ENCODE results near the gene PLPPR2.
A peak's percentile ranks its signal among the peaks of the same experiment; 100 is the strongest.
"Not testable (repeated sequence)": the region's sequence is repeated elsewhere in the genome, so short reads cannot be mapped to it uniquely, and the experiment has no call there.

PLPPR2 gene

DNA sequence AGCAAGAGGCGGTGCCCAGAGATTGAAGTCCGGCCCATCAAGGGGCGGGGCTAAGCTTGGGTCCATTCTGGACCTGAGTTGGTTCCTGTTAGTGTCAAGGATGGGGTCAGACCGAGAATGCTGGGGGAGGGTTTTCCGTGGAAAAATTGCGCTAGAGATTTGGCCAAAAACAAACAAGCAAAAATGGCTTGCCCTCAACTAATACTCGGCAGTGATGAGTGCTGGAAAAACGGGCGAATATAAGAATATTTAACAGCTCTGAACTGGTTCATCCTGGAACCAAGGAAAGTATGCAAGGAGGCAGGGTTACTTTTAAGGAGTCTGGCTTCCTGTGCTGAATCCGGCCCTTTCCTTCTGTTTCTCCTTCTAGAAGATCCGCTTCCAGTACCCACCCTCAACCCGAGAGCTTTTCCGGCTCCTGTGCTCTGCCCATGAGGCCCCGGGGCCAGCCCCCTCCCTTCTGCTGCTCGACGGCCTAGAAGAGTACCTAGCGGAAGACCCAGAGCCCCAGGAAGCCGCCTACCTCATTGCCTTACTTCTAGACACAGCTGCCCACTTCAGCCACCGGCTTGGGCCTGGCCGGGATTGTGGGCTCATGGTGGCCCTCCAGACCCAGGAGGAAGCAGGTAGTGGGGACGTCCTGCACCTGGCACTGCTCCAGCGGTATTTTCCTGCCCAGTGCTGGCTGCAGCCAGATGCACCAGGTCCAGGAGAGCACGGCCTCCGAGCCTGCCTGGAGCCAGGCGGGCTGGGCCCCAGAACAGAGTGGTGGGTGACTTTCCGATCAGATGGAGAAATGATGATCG, 20.1 kb downstream of the PLPPR2 start:
- ATAC-seq (peak; percentile 54), DNase-seq (ENCODE audit: low spot score in 2 of 2) (peak; percentile 44 to 83)
- Mint-ChIP-seq H3K36me3 (peaks cover 44% of the 10 kb centered on the region), H3K27ac (no peak overlapping the region), H3K9me3 (no peaks in the 10 kb centered on the region), H3K4me3 (no peak overlapping the region), H3K4me1 (peaks cover 38% of the 10 kb centered on the region)

GRCh38 chr19:11377237-11377636, 22.0 kb downstream of the PLPPR2 start:
- Mint-ChIP-seq H3K9me3 (no peaks in the 10 kb centered on the region), H3K36me3 (peaks cover 46% of the 10 kb centered on the region), H3K4me3 (no peak overlapping the region), H3K4me1 (peaks cover 49% of the 10 kb centered on the region), H3K27ac (peak overlapping the region; percentile 15)
- DNase-seq (ENCODE audit: low spot score in 2 of 2): no peak
- no peak for ATAC-seq

DNA sequence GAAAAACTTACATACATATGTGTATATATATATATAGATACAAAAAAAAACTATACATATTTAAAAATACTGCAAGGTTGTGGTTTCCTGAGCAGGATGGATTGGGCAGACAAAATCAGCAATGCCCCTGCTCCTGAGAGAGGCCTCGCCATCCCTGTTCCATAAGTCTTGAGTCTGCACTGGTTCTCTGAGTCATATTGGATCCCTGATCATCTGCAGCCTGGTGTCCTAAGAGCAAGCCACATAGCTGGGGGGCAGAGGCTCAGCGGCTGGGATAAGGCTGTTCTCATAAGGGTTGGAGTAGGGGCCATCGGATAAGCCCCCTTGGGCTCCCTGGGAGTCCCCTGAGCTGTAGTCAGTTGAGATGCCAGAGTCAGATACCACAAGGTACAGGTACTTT, 22.5 kb downstream of the PLPPR2 start:
- DNase-seq (ENCODE audit: low spot score in 2 of 2): no peak
- no peaks in the 10 kb centered on the region for H3K9me3 Mint-ChIP-seq
- H3K27ac Mint-ChIP-seq: peak overlapping the region; percentile 15
- peaks cover 46% of the 10 kb centered on the region for H3K36me3 Mint-ChIP-seq
- no peak overlapping the region for H3K4me3 Mint-ChIP-seq
- no peak for ATAC-seq
- H3K4me1 Mint-ChIP-seq: peaks cover 53% of the 10 kb centered on the region

DNA sequence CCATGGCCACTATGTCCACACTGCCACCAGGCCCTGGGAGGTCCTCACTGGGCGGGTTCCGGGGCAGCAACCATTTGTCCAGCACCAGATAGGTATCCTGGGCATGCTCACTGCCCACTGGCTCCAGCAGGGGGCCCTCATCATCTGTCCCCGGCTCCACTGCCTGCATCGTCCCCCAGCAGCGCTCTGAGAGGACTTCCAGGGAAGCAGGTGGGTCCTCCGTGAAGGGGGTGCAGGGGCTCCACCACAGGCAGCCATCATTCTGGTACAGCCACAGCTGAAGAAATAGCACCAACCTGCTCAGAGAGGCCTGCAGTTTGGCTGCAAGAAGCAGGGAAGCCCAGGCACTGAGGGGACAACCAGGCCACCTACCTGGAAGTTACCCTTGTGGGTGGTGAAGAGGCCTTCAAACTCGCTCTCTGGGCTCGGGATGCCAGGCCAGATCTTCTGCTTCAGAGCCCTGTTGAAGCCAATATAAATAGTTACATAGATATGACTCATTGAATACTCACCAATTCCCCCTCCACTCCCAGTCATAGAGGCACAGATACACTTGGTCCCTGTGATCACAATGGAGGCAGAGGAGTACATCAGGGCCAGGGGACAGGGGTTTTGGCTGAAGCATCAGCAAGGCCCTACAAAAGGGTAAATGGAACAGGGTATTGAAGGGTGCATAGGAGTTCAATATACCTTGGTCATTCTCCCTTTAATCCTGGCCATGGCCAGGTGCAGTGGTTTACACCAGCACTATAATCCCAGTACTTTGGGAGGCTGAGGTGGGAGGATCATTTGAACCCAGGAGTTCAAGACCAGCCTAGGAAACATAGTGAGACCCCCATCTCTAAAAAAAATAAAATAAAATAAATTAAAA, 23.3 kb downstream of the PLPPR2 start:
- Mint-ChIP-seq H3K9me3 (no peaks in the 10 kb centered on the region), H3K27ac (peak overlapping the region; percentile 61), H3K36me3 (peaks cover 46% of the 10 kb centered on the region), H3K4me3 (peak overlapping the region; percentile 22), H3K4me1 (peaks cover 58% of the 10 kb centered on the region)
- ATAC-seq: no peak
- DNase-seq (ENCODE audit: low spot score in 2 of 2): no peak

DNA sequence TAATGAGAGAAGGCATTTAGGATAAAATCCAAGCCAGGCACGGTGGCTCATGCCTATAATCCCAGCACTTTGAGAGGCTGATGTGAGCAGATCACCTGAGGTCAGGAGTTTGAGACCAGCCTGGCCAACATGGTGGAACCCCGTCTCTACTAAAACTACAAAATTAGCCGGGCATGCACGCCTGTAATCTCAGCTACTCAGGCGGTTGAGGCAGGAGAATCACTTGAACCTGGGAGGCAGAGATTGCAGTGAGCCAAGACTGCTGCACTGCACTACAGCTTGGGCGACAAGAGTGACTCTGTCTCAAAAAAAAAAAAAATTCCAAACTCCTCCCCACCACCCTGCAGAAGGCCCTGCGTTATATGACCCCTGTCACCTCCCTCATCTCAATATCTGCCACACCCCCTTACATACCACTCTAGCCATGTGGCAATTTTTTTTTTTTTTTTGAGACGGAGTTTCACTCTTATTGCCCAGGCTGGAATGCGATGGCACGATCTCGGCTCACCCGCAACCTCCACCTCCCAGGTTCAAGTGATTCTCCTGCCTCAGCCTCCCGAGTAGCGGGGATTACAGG, 24.1 kb downstream of the PLPPR2 start:
- not testable (repeated sequence) for ATAC-seq; DNase-seq (ENCODE audit: low spot score in 2 of 2); H3K27ac Mint-ChIP-seq; H3K9me3 Mint-ChIP-seq
- Mint-ChIP-seq H3K4me1 (peaks cover 58% of the 10 kb centered on the region), H3K36me3 (peaks cover 46% of the 10 kb centered on the region), H3K4me3 (peak overlapping the region; percentile 83)

DNA sequence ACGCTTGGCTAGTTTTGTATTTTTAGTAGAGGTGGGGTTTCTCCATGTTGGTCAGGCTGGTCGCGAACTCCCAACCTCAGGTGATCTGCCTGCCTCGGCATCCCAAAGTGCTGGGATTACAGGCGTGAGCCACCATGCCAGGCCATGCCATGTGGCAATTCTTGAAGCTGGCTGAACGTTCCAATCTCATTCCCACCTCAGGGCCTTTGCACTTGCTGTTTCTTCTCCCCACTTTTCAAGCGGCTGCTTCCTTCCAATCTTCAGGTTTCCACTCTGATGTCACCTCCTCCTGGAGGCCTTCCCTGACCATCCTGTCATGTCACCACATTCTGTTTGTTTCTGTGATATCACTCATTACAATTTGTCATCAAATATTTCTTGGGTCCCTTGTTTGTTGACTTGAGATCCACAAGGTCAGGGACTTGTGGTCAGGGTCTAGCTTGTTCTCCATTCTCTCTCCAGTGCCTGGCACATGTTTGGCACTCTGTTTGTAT, 24.7 kb downstream of the PLPPR2 start:
- Mint-ChIP-seq H3K27ac (peak overlapping the region; percentile 96), H3K36me3 (peaks cover 46% of the 10 kb centered on the region), H3K4me3 (peak overlapping the region; percentile 83), H3K9me3 (no peaks in the 10 kb centered on the region), H3K4me1 (peaks cover 58% of the 10 kb centered on the region)
- ATAC-seq: no peak
- DNase-seq (ENCODE audit: low spot score in 2 of 2): no peak

GRCh38 chr19:11380653-11381537, 25.7 kb downstream of the PLPPR2 start:
- DNase-seq (ENCODE audit: low spot score in 2 of 2) (peak; percentile 84 to 98), ATAC-seq (peak; percentile 87)
- peak overlapping the region; percentile 83 for H3K4me3 Mint-ChIP-seq
- peaks cover 53% of the 10 kb centered on the region for H3K4me1 Mint-ChIP-seq
- peak overlapping the region; percentile 96 for H3K27ac Mint-ChIP-seq
- H3K9me3 Mint-ChIP-seq: no peaks in the 10 kb centered on the region
- H3K36me3 Mint-ChIP-seq: peaks cover 41% of the 10 kb centered on the region

- Mint-ChIP-seq H3K4me3 (peak overlapping the region; percentile 83), H3K36me3 (peaks cover 22% of the 10 kb centered on the region), H3K9me3 (no peaks in the 10 kb centered on the region), H3K4me1 (peaks cover 36% of the 10 kb centered on the region), H3K27ac (peak overlapping the region; percentile 63)
- ATAC-seq: no peak
- peak; percentile 47 to 77 for DNase-seq (ENCODE audit: low spot score in 2 of 2)
Measured at GRCh38 chr19:11382898-11383705, 27.9 kb downstream of the PLPPR2 start.

DNA sequence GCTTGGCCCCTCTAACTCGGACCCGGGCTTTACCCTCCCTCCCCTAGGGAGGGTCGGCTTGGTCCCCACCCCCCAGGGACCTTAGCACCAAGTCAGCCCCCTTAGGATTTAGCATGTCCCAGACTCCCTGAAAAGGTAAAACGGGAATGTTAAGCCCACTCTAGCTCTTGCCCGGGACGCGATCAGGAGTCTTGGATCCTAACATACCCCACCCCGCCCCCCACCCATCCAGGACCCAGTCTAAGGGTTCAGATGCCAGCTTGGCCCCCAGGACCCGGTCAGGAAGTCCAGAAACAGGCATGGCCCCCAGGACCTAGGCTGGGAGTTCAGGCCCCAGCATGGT, 28.4 kb downstream of the PLPPR2 start:
- ATAC-seq (no peak), DNase-seq (ENCODE audit: low spot score in 2 of 2) (no peak)
- Mint-ChIP-seq H3K9me3 (no peaks in the 10 kb centered on the region), H3K27ac (no peak overlapping the region), H3K4me3 (peak overlapping the region; percentile 83), H3K4me1 (peaks cover 30% of the 10 kb centered on the region), H3K36me3 (peaks cover 16% of the 10 kb centered on the region)

DNA sequence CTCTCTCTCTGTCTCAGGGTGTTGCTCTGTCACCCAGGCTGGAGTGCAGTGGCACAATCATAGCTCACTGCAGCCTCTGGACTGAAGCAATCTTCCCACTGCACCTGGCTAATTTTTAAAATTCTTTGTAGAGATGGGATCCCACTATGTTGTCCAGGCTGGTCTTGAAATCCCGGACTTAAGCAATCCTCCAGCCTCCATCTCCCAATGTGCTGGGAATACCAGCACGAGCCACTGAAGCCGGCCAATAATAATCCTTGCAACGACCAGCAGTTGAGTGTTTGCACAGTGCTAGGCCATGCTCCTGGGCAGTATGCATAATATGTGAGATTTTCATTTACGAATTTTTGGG, 29.5 kb downstream of the PLPPR2 start:
- H3K4me3 Mint-ChIP-seq: no peak overlapping the region

GRCh38 chr19:11387162-11388034, 32.2 kb downstream of the PLPPR2 start:
- Mint-ChIP-seq H3K4me1 (peaks cover 9% of the 10 kb centered on the region), H3K4me3 (no peak overlapping the region), H3K36me3 (no peaks in the 10 kb centered on the region), H3K27ac (no peak overlapping the region), H3K9me3 (no peaks in the 10 kb centered on the region)
- DNase-seq (ENCODE audit: low spot score in 2 of 2) (no peak), ATAC-seq (no peak)

More for the DNA sequence above, 29.5 kb downstream of the PLPPR2 start:
- Mint-ChIP-seq H3K4me1 (peaks cover 26% of the 10 kb centered on the region), H3K36me3 (peaks cover 13% of the 10 kb centered on the region), H3K27ac (no peak overlapping the region), H3K9me3 (no peaks in the 10 kb centered on the region)
- ATAC-seq (no peak), DNase-seq (ENCODE audit: low spot score in 2 of 2) (no peak)

GRCh38 chr19:11390359-11390758, 35.1 kb downstream of the PLPPR2 start:
- ATAC-seq: no peak
- no peak for DNase-seq (ENCODE audit: low spot score in 2 of 2)
- H3K9me3 Mint-ChIP-seq: no peaks in the 10 kb centered on the region
- peaks cover 3% of the 10 kb centered on the region for H3K4me1 Mint-ChIP-seq
- H3K27ac Mint-ChIP-seq: no peak overlapping the region
- H3K36me3 Mint-ChIP-seq: no peaks in the 10 kb centered on the region
- H3K4me3 Mint-ChIP-seq: no peak overlapping the region

- ATAC-seq: no peak
- H3K9me3 Mint-ChIP-seq: no peaks in the 10 kb centered on the region
- peaks cover 4% of the 10 kb centered on the region for H3K4me1 Mint-ChIP-seq
- DNase-seq (ENCODE audit: low spot score in 2 of 2): no peak
- no peaks in the 10 kb centered on the region for H3K36me3 Mint-ChIP-seq
- H3K27ac Mint-ChIP-seq: no peak overlapping the region
- no peak overlapping the region for H3K4me3 Mint-ChIP-seq
Measured at GRCh38 chr19:11390933-11391680, 35.9 kb downstream of the PLPPR2 start.
